Liver (tissue), 9 donors: ENCODE data around the gene ACSBG1. TPM values are rescaled to one million over a fixed set of nuclear protein-coding genes. Genes with fewer than 3 reads are reported as not detected.

ENCODE experiments used
- DNase-seq: peaks from one replicate; pipeline ENCODE4 v3.0.0-alpha.2; 2017; ENCODE audit warnings: low spot score
- H3K27ac ChIP-seq, 2 donors: one replicate each; pipeline ENCODE4 v1.7.0; 2013; ENCODE audit warnings: inconsistent platforms in 2 of 2, low read length in 2 of 2, control low read depth in 1 of 2, low read depth in 1 of 2, mild to moderate bottlenecking in 1 of 2
- H3K27me3 ChIP-seq, 4 donors: one replicate each; pipeline versions ENCODE4 v1.6.1 to v1.7.0; 2013; ENCODE audit warnings: low read length in 3 of 4, inconsistent platforms in 1 of 4, mild to moderate bottlenecking in 1 of 4, moderate library complexity in 1 of 4; ENCODE audit not compliant: control insufficient read depth in 4 of 4, insufficient read depth in 4 of 4
- H3K36me3 ChIP-seq, 4 donors: one replicate each; pipeline versions ENCODE4 v1.6.1 to v1.7.0; 2013; ENCODE audit warnings: low read length in 3 of 4, mild to moderate bottlenecking in 3 of 4, low read depth in 1 of 4, moderate library complexity in 1 of 4; ENCODE audit not compliant: control insufficient read depth in 4 of 4, insufficient read depth in 3 of 4
- H3K4me1 ChIP-seq, 4 donors: one replicate each; pipeline versions ENCODE4 v1.6.1 to v1.7.0; 2013; ENCODE audit warnings: low read length in 3 of 4, mild to moderate bottlenecking in 3 of 4, moderate library complexity in 1 of 4; ENCODE audit not compliant: control insufficient read depth in 4 of 4, insufficient read depth in 4 of 4
- H3K4me3 ChIP-seq, 3 donors: one replicate each; pipeline versions ENCODE4 v1.6.1 to v1.7.0; 2013; ENCODE audit warnings: low read length in 3 of 3, control low read depth in 1 of 3, low read depth in 1 of 3, mild to moderate bottlenecking in 1 of 3
- H3K9ac ChIP-seq, 2 donors: one replicate each; pipeline ENCODE4 v1.7.0; 2013; ENCODE audit warnings: low read length in 2 of 2, mild to moderate bottlenecking in 2 of 2, moderate library complexity in 2 of 2, control low read depth in 1 of 2, low read depth in 1 of 2
- H3K9me3 ChIP-seq, 4 donors: one replicate each; pipeline versions ENCODE4 v1.6.1 to v1.7.0; 2013; ENCODE audit warnings: low read length in 3 of 4; ENCODE audit not compliant: control insufficient read depth in 4 of 4
- EGR1 ChIP-seq, 2 donors: IDR thresholded peaks; 2 replicates each; pipeline ENCODE4 v1.6.1; 2016 to 2018; ENCODE audit warnings: antibody characterized with exemption in 2 of 2, low read depth in 2 of 2
- FOXA1 ChIP-seq: IDR thresholded peaks from 2 replicates; pipeline ENCODE4 v1.6.1; 2016; ENCODE audit warnings: antibody characterized with exemption
- FOXA2 ChIP-seq: IDR thresholded peaks from 2 replicates; pipeline ENCODE4 v1.6.1; 2016; ENCODE audit warnings: antibody characterized with exemption
- GABPA ChIP-seq, 2 donors: IDR thresholded peaks in 1 of 2; conservative IDR thresholded peaks in 1 of 2; 2 replicates each; pipeline ENCODE4 v1.6.1; 2016; ENCODE audit warnings: antibody characterized with exemption in 2 of 2, mild to moderate bottlenecking in 1 of 2, moderate library complexity in 1 of 2
- HNF4A ChIP-seq, 2 donors: conservative IDR thresholded peaks; 2 replicates each; pipeline ENCODE4 v1.6.1; 2016; ENCODE audit warnings: antibody characterized with exemption in 2 of 2, mild to moderate bottlenecking in 2 of 2
- HNF4G ChIP-seq: IDR thresholded peaks from 2 replicates; pipeline ENCODE4 v1.6.1; 2016; ENCODE audit warnings: antibody characterized with exemption
- JUND ChIP-seq, 2 donors: IDR thresholded peaks; 2 replicates each; pipeline ENCODE4 v1.6.1; 2016; ENCODE audit warnings: antibody characterized with exemption in 2 of 2
- NR2F2 ChIP-seq: IDR thresholded peaks from 2 replicates; pipeline ENCODE4 v1.6.1; 2016; ENCODE audit warnings: antibody characterized with exemption
- RAD21 ChIP-seq, 2 donors: IDR thresholded peaks; 2 replicates each; pipeline ENCODE4 v1.6.1; 2016; ENCODE audit warnings: antibody characterized with exemption in 2 of 2, mild to moderate bottlenecking in 2 of 2
- RXRA ChIP-seq, 2 donors: IDR thresholded peaks; 2 replicates each; pipeline ENCODE4 v1.6.1; 2017 to 2018; ENCODE audit warnings: antibody characterized with exemption in 2 of 2, mild to moderate bottlenecking in 1 of 2
- SP1 ChIP-seq: IDR thresholded peaks from 2 replicates; pipeline ENCODE4 v1.6.1; 2018; ENCODE audit warnings: antibody characterized with exemption, mild to moderate bottlenecking
- TAF1 ChIP-seq: conservative IDR thresholded peaks from 2 replicates; pipeline ENCODE4 v1.6.1; 2016; ENCODE audit warnings: antibody characterized with exemption, mild to moderate bottlenecking
- YY1 ChIP-seq: IDR thresholded peaks from 2 replicates; pipeline ENCODE4 v1.6.1; 2016; ENCODE audit warnings: antibody characterized with exemption, mild to moderate bottlenecking
- WGBS: extraction: QIAGEN DNeasy Blood & Tissue Kit; methylation state at CpG from one replicate; pipeline ENCODE4 v1.1.7; 2013; 5-methylcytosine and 5-hydroxymethylcytosine counted together
- polyA plus RNA-seq, 2 donors: library from polyadenylated mRNA; stranded (reverse) in 1 of 2; unstranded in 1 of 2; fragments of 200-250 nt in 1 of 2; fragments of >200 nt in 1 of 2; fragmentation: Nextera tagmentation in 1 of 2; extraction: Ambion mirVana in 1 of 2; gene quantifications; one replicate each; pipeline versions ENCODE4 v1.2.1 to v1.2.3, GENCODE V29; 2013 to 2015
- total RNA-seq, 2 donors: library from RNA; depleted of rRNA; stranded (reverse); fragments of >200 nt; gene quantifications; one replicate each; pipeline ENCODE4 v1.2.3, GENCODE V29; 2014
- TF ChIP-seq, protein P1 (sequence below): IDR thresholded peaks from 2 replicates; pipeline ENCODE4 v1.6.1; 2016; ENCODE audit warnings: antibody characterized with exemption, mild to moderate bottlenecking
- TF ChIP-seq, protein P2 (sequence below): IDR thresholded peaks from 2 replicates; pipeline ENCODE4 v1.6.1; 2016; ENCODE audit warnings: antibody characterized with exemption
- TF ChIP-seq, protein P3 (sequence below): IDR thresholded peaks from 2 replicates; pipeline ENCODE4 v1.6.1; 2016; ENCODE audit warnings: antibody characterized with exemption
- TF ChIP-seq, protein P4 (sequence below): IDR thresholded peaks from 2 replicates; pipeline ENCODE4 v1.6.1; 2016; ENCODE audit warnings: antibody characterized with exemption
- donor health status: healthy.
- donor health status: healthy.
- donor health status: healthy.
- donor health status: healthy.
- donor health status: healthy.

The ACSBG1 gene
- total and polyA plus RNA-seq, 4 donors = under 0.01 to 3.8 (median 0.15) TPM

DNA sequence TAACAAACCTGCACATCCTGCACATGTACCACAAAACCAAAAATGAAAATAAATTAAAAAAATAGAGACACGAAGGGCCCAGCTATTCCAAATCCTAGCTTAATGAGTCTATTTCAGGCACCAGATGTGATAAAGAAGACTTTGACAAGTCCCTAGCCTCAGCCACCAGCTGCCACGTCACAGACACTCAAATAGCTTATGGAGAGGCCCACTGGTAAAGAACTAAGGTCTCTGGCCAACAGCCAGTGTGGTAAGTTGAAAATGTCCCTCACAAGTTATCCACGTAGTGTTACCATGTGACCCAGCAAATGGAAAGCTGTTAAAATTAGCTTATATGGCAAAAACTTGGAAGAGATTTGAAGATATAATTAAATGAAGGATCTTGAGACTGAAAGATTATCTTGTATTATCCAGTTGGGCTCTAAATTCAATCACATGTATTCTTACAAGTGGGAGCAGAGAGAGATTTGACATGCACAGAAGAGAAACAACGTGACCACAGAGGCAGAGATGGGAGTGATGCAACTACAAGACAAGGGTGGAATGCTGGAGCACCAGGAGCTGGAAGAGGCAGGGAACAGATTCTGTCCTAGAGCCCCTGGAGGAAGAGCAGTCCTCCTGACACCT lies 10.9 kb downstream of the ACSBG1 start:
- H3K9me3 ChIP-seq = peaks cover 0 to 2% (median 0%) of the 10 kb centered on the region in 4 donors

DNA sequence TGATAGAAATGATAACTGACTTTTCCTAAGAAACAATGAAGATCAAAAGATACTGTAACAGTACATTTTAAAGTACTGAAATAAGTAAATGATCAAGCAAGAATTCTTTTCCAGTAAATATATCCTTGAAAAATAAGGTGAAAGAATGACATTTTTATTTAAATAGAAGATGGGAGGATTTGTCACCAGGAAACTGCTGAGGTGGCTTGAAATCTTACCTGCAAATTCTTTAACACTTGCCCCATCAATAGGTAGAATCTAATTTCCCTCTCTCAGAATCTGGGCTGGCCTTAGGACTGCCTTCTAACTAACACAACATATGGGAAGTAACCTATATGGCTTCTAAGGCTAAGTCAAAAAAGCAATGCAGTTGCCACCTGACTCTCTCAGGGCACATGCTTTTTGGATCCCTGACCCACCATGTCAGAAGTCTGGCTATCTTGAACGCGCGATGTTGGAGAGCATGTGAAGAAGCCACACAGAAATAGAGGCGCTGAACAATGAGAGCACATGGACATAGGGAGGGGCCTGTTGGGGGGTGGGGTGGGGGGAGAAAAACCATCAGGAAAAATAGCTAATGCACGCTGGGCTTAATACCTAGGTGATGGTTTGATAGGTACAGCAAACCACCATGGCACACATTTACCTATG lies 11.5 kb downstream of the ACSBG1 start:
- no peak for TF ChIP-seq SP1
- Histone ChIP-seq H3K27me3 (no peaks in the 10 kb centered on the region), H3K9ac (no peak overlapping the region), H3K27ac (no peak overlapping the region), H3K9me3 (peaks cover 0 to 2% (median 0%) of the 10 kb centered on the region in 4 donors), H3K4me3 (no peak overlapping the region), H3K36me3 (no peaks in the 10 kb centered on the region), H3K4me1 (no peaks in the 10 kb centered on the region)
- no peak for DNase-seq
- 95% methylated on average over 5 of the region's 5 CpGs for WGBS

More for the DNA sequence above, 10.9 kb downstream of the ACSBG1 start:
- H3K4me3 ChIP-seq = no peak overlapping the region
- DNase-seq = no peak
- no peaks in the 10 kb centered on the region for H3K4me1 ChIP-seq
- no peak overlapping the region for H3K27ac ChIP-seq
- no peak overlapping the region for H3K9ac ChIP-seq
- TF ChIP-seq, protein P1, sequence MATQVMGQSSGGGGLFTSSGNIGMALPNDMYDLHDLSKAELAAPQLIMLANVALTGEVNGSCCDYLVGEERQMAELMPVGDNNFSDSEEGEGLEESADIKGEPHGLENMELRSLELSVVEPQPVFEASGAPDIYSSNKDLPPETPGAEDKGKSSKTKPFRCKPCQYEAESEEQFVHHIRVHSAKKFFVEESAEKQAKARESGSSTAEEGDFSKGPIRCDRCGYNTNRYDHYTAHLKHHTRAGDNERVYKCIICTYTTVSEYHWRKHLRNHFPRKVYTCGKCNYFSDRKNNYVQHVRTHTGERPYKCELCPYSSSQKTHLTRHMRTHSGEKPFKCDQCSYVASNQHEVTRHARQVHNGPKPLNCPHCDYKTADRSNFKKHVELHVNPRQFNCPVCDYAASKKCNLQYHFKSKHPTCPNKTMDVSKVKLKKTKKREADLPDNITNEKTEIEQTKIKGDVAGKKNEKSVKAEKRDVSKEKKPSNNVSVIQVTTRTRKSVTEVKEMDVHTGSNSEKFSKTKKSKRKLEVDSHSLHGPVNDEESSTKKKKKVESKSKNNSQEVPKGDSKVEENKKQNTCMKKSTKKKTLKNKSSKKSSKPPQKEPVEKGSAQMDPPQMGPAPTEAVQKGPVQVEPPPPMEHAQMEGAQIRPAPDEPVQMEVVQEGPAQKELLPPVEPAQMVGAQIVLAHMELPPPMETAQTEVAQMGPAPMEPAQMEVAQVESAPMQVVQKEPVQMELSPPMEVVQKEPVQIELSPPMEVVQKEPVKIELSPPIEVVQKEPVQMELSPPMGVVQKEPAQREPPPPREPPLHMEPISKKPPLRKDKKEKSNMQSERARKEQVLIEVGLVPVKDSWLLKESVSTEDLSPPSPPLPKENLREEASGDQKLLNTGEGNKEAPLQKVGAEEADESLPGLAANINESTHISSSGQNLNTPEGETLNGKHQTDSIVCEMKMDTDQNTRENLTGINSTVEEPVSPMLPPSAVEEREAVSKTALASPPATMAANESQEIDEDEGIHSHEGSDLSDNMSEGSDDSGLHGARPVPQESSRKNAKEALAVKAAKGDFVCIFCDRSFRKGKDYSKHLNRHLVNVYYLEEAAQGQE = no peak
- TF ChIP-seq NR2F2 = no peak
- TF ChIP-seq, protein P2, sequence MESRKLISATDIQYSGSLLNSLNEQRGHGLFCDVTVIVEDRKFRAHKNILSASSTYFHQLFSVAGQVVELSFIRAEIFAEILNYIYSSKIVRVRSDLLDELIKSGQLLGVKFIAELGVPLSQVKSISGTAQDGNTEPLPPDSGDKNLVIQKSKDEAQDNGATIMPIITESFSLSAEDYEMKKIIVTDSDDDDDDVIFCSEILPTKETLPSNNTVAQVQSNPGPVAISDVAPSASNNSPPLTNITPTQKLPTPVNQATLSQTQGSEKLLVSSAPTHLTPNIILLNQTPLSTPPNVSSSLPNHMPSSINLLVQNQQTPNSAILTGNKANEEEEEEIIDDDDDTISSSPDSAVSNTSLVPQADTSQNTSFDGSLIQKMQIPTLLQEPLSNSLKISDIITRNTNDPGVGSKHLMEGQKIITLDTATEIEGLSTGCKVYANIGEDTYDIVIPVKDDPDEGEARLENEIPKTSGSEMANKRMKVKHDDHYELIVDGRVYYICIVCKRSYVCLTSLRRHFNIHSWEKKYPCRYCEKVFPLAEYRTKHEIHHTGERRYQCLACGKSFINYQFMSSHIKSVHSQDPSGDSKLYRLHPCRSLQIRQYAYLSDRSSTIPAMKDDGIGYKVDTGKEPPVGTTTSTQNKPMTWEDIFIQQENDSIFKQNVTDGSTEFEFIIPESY = no peak
- no peak for TF ChIP-seq FOXA1
- TF ChIP-seq RXRA (IDR thresholded peaks at IDR 0.05) = no peak
- no peak for TF ChIP-seq EGR1 (IDR thresholded peaks at IDR 0.05; ENCODE audit: low read depth in 2 of 2)
- no peak for TF ChIP-seq HNF4G
- no peak for TF ChIP-seq GABPA (IDR thresholded peaks at IDR 0.05 in 1 of 2, conservative IDR thresholded peaks at IDR 0.05 in 1 of 2)
- no peak for TF ChIP-seq HNF4A (conservative IDR thresholded peaks at IDR 0.05)
- TF ChIP-seq SP1 = no peak
- no peak for TF ChIP-seq RAD21 (IDR thresholded peaks at IDR 0.05)
- TF ChIP-seq, protein P3, sequence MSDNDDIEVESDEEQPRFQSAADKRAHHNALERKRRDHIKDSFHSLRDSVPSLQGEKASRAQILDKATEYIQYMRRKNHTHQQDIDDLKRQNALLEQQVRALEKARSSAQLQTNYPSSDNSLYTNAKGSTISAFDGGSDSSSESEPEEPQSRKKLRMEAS = no peak
- no peak for TF ChIP-seq YY1
- TF ChIP-seq TAF1 = no peak
- no peak for TF ChIP-seq FOXA2
- TF ChIP-seq, protein P4, sequence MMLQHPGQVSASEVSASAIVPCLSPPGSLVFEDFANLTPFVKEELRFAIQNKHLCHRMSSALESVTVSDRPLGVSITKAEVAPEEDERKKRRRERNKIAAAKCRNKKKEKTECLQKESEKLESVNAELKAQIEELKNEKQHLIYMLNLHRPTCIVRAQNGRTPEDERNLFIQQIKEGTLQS = no peak
- TF ChIP-seq JUND (IDR thresholded peaks at IDR 0.05) = no peak
- H3K27me3 ChIP-seq = no peaks in the 10 kb centered on the region
- 77% methylated on average over 4 of the region's 4 CpGs for WGBS
- H3K36me3 ChIP-seq = no peaks in the 10 kb centered on the region
